GM12891 (cell line): ENCODE data around the gene PDE3A.

Experiments used
- POLR2A ChIP-seq: IDR thresholded peaks from 2 replicates; pipeline ENCODE4 v1.6.1; 2011; ENCODE audit warnings: low read depth, low read length, control low read depth
- POLR2AphosphoS5 ChIP-seq: IDR thresholded peaks from 2 replicates; pipeline ENCODE4 v1.6.1; 2011; ENCODE audit warnings: low read depth, low read length, control low read depth
- POU2F2 ChIP-seq: IDR thresholded peaks from 2 replicates; pipeline ENCODE4 v1.6.1; 2011; ENCODE audit warnings: low read depth, mild to moderate bottlenecking, control low read depth, low read length, moderate library complexity
- SPI1 ChIP-seq: IDR thresholded peaks from 2 replicates; pipeline ENCODE4 v1.6.1; 2011; ENCODE audit warnings: low read depth, low read length, control low read depth
- TAF1 ChIP-seq: IDR thresholded peaks from 2 replicates; pipeline ENCODE4 v1.6.1; 2011; ENCODE audit warnings: low read depth, low read length, control low read depth

DNA sequence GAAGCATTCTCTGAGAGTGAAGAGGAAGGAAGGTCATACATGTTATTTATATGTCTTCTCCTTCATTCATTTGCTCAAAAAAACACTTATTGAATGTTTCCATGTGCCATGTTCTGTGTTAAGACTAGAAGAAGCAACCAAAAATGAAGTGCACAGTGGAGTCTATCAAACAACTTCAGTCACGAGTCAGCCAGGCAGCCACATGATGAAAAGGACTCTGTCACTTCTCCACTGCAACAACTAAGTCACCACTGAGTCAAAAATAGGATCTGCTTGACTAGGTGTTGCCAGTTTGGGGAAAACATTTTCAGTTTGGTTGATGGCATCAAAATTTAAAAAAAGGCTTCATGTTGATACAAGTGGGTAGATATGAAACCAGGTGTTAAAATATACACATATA, 142.5 kb downstream of the PDE3A start:
- TF ChIP-seq POLR2AphosphoS5, result no peak
- no peak for TF ChIP-seq POLR2A
- TF ChIP-seq TAF1, result no peak
- no peak for TF ChIP-seq POU2F2
- no peak for TF ChIP-seq SPI1
